ENCODE data around the gene PSMA8.
A peak's percentile ranks its signal among the peaks of the same experiment; 100 is the strongest.

- peak; percentile 76 for TF ChIP-seq ZNF398 (tag by site-specific recombination; IDR thresholded peaks at IDR 0.05)
- TF ChIP-seq CTCF (tag by site-specific recombination; IDR thresholded peaks at IDR 0.05): no peak
- no peak for TF ChIP-seq ZNF274 (IDR thresholded peaks at IDR 0.05; ENCODE audit: low read length)
- no peak for TF ChIP-seq ZNF274 (tag by site-specific recombination; IDR thresholded peaks at IDR 0.05; ENCODE audit: borderline replicate concordance)
- TF ChIP-seq YY1 (tag by site-specific recombination; IDR thresholded peaks at IDR 0.05): no peak
- no peak for TF ChIP-seq ZNF473 (tag by site-specific recombination; IDR thresholded peaks at IDR 0.05)
- no peak for TF ChIP-seq ZBTB11 (tag by site-specific recombination; conservative IDR thresholded peaks at IDR 0.05; ENCODE audit: low read depth)
- no peak for TF ChIP-seq ZNF701 (tag by site-specific recombination; IDR thresholded peaks at IDR 0.05)
- no peak for TF ChIP-seq MZF1 (tag by site-specific recombination; IDR thresholded peaks at IDR 0.05; ENCODE audit: borderline replicate concordance)
- no peak for TF ChIP-seq ZSCAN16 (tag by site-specific recombination; IDR thresholded peaks at IDR 0.05)
- TF ChIP-seq ZNF18 (tag by site-specific recombination; IDR thresholded peaks at IDR 0.05): no peak
Observed at GRCh38 chr18:26228562-26229260, 95.0 kb downstream of the PSMA8 start.
